IPS-15b (cell line): Measurements from ENCODE around the gene OR2H1.
"Not testable (repeated sequence)": the region's sequence is repeated elsewhere in the genome, so short reads cannot be mapped to it uniquely, and the experiment has no call there.

Experiments used
- H3K27me3 ChIP-seq: one replicate; pipeline ENCODE4 v1.6.1; 2013; ENCODE audit warnings: low read length; ENCODE audit not compliant: control insufficient read depth, insufficient read depth
- H3K36me3 ChIP-seq: one replicate; pipeline ENCODE4 v1.6.1; 2013; ENCODE audit warnings: low read length; ENCODE audit not compliant: control insufficient read depth, insufficient read depth
- H3K4me1 ChIP-seq: one replicate; pipeline ENCODE4 v1.6.1; 2013; ENCODE audit warnings: mild to moderate bottlenecking, low read length; ENCODE audit not compliant: control insufficient read depth, insufficient read depth
- H3K4me3 ChIP-seq: one replicate; pipeline ENCODE4 v1.5.1; 2013; ENCODE audit warnings: low read depth, low read length
- H3K9ac ChIP-seq: one replicate; pipeline ENCODE4 v1.6.1; 2013; ENCODE audit warnings: low read depth, mild to moderate bottlenecking, low read length
- H3K9me3 ChIP-seq: one replicate; pipeline ENCODE4 v1.6.1; 2013; ENCODE audit warnings: mild to moderate bottlenecking, low read length; ENCODE audit not compliant: control insufficient read depth, insufficient read depth

OR2H1 gene

GRCh38 chr6:29456971-29457370 lies at the start of gene OR2H1, which contains the start of gene OR11A1:
Gene OR2H1, plus strand, starts transcription at chr6:29457155. Its CDS starts 4,615 bp downstream, at chr6:29461770.
Gene OR11A1, minus strand, starts transcription at chr6:29457071. Its CDS starts 29,430 bp downstream, at chr6:29427641.
- Histone ChIP-seq H3K36me3 (no peaks in the 10 kb centered on the region), H3K27me3 (no peaks in the 10 kb centered on the region), H3K9ac (no peak within 1 kb of the TSS), H3K9me3 (no peaks in the 10 kb centered on the region), H3K4me1 (no peaks in the 10 kb centered on the region), H3K4me3 (no peak within 1 kb of the TSS)

GRCh38 chr6:29414588-29414987 lies 42.4 kb upstream of the OR2H1 start, which contains the start of gene OR12D1:
Gene OR12D1, plus strand, starts transcription at chr6:29414928.
- Histone ChIP-seq H3K9ac (no peak within 1 kb of the TSS), H3K27me3 (no peaks in the 10 kb centered on the region), H3K4me3 (no peak within 1 kb of the TSS), H3K9me3 (no peaks in the 10 kb centered on the region), H3K36me3 (no peaks in the 10 kb centered on the region), H3K4me1 (no peaks in the 10 kb centered on the region)

GRCh38 chr6:29419516-29419915 lies 37.4 kb upstream of the OR2H1 start:
- Histone ChIP-seq H3K9me3 (no peaks in the 10 kb centered on the region), H3K9ac (no peak overlapping the region), H3K4me1 (no peaks in the 10 kb centered on the region), H3K36me3 (no peaks in the 10 kb centered on the region), H3K27me3 (no peaks in the 10 kb centered on the region), H3K4me3 (no peak overlapping the region)

GRCh38 chr6:29424168-29424567 lies 32.8 kb upstream of the OR2H1 start:
- Histone ChIP-seq H3K4me3 (no peak overlapping the region), H3K9me3 (no peaks in the 10 kb centered on the region), H3K4me1 (no peaks in the 10 kb centered on the region), H3K27me3 (no peaks in the 10 kb centered on the region), H3K36me3 (no peaks in the 10 kb centered on the region), H3K9ac (no peak overlapping the region)

- Histone ChIP-seq H3K27me3 (no peaks in the 10 kb centered on the region), H3K4me3 (no peak overlapping the region), H3K4me1 (no peaks in the 10 kb centered on the region), H3K36me3 (no peaks in the 10 kb centered on the region), H3K9ac (no peak overlapping the region), H3K9me3 (no peaks in the 10 kb centered on the region)
Observed at GRCh38 chr6:29424575-29424974, 32.4 kb upstream of the OR2H1 start.

- no peaks in the 10 kb centered on the region for H3K4me1 ChIP-seq
- H3K9me3 ChIP-seq, result no peaks in the 10 kb centered on the region
- no peaks in the 10 kb centered on the region for H3K27me3 ChIP-seq
- no peaks in the 10 kb centered on the region for H3K36me3 ChIP-seq
- no peak overlapping the region for H3K9ac ChIP-seq
- H3K4me3 ChIP-seq, result no peak overlapping the region
Observed at GRCh38 chr6:29425075-29425474, 31.9 kb upstream of the OR2H1 start.

- H3K27me3 ChIP-seq, result no peaks in the 10 kb centered on the region
- no peaks in the 10 kb centered on the region for H3K36me3 ChIP-seq
- no peak overlapping the region for H3K4me3 ChIP-seq
- H3K9me3 ChIP-seq, result no peaks in the 10 kb centered on the region
- H3K9ac ChIP-seq, result no peak overlapping the region
- H3K4me1 ChIP-seq, result no peaks in the 10 kb centered on the region
Observed at GRCh38 chr6:29426654-29427053, 30.3 kb upstream of the OR2H1 start.

GRCh38 chr6:29436730-29437129 lies 20.2 kb upstream of the OR2H1 start:
- H3K36me3 ChIP-seq, H3K4me1 ChIP-seq, H3K27me3 ChIP-seq, H3K9me3 ChIP-seq, H3K9ac ChIP-seq, H3K4me3 ChIP-seq: not testable (repeated sequence)

- H3K4me1 ChIP-seq, result no peaks in the 10 kb centered on the region
- H3K9me3 ChIP-seq, result no peaks in the 10 kb centered on the region
- H3K9ac ChIP-seq, result no peak within 1 kb of the TSS
- no peaks in the 10 kb centered on the region for H3K27me3 ChIP-seq
- H3K4me3 ChIP-seq, result no peak within 1 kb of the TSS
- no peaks in the 10 kb centered on the region for H3K36me3 ChIP-seq
Observed at GRCh38 chr6:29439006-29439405, 17.9 kb upstream of the OR2H1 start, which contains the start of gene OR10C1. Gene OR10C1, plus strand, starts transcription at chr6:29439306. Its CDS starts 710 bp downstream, at chr6:29440016.

GRCh38 chr6:29442719-29443118 lies 14.2 kb upstream of the OR2H1 start:
- no peaks in the 10 kb centered on the region for H3K9me3 ChIP-seq
- H3K27me3 ChIP-seq, result no peaks in the 10 kb centered on the region
- H3K36me3 ChIP-seq, result no peaks in the 10 kb centered on the region
- H3K9ac ChIP-seq, result no peak overlapping the region
- peaks cover 2% of the 10 kb centered on the region for H3K4me1 ChIP-seq
- no peak overlapping the region for H3K4me3 ChIP-seq

GRCh38 chr6:29444031-29444430 lies 12.9 kb upstream of the OR2H1 start:
- not testable (repeated sequence) for H3K4me1 ChIP-seq, H3K27me3 ChIP-seq, H3K4me3 ChIP-seq, H3K9me3 ChIP-seq, H3K36me3 ChIP-seq, H3K9ac ChIP-seq

- H3K4me1 ChIP-seq, result peaks cover 2% of the 10 kb centered on the region
- no peak overlapping the region for H3K9ac ChIP-seq
- no peaks in the 10 kb centered on the region for H3K36me3 ChIP-seq
- no peaks in the 10 kb centered on the region for H3K27me3 ChIP-seq
- no peaks in the 10 kb centered on the region for H3K9me3 ChIP-seq
- H3K4me3 ChIP-seq, result no peak overlapping the region
Observed at GRCh38 chr6:29447670-29448069, 9.3 kb upstream of the OR2H1 start.
